ENCODE data around the gene MAGI1.

MAGI1 gene

DNA sequence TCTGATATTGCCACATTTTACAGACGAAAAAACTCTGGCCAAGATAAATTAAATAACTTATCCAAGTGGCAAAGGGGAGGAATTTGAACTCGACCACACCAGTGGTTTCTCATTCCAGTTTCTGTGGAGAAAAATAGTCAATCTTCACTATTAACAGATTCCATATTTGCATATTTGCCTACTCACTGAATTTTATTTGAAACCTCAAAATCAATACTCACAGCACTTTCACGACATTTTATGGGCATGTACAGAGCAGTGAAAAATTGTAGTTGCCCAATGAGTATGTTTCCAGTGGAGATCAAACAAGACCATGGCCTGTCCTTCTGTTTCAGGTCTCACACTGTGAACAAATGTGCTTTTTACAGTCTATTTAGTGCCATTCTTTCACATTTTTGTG, 374.3 kb downstream of the MAGI1 start:
- DNase-seq (ENCODE audit: extremely low spot score, insufficient read length, low read depth) (no peak), FAIRE-seq (no peak)

- FAIRE-seq (no peak), DNase-seq (ENCODE audit: extremely low spot score, insufficient read length, low read depth) (no peak)
Observed at GRCh38 chr3:65662095-65662494, 376.6 kb downstream of the MAGI1 start.

DNA sequence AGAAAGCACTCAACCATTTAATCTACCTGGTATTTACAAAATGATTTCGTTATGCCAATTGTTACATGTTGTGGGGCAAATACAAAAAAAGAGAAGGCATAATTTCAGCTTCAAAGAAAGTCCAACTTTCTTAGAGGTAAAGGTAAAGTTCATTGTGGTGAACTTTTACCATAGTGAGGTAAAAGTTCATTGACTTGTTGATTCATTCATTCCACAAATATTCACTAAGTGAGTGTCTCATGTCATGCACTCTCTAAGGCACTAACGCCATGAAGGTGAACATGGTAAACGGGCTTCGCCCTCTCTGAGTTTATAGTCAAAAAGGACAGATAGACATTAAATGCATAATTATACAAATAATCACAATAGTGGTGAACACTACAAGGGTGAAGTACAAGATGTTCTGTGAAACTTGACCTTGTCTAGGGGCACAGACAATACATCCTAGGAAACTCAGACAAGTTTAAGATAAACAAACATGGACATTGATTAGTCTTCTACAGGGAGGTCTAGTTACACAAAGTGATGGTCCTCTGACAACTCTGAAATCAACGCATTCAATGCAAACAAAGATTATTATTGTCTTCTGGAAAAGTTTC, 378.6 kb downstream of the MAGI1 start:
- FAIRE-seq (no peak), DNase-seq (ENCODE audit: extremely low spot score, insufficient read length, low read depth) (no peak)

- DNase-seq (ENCODE audit: extremely low spot score, insufficient read length, low read depth) (no peak), FAIRE-seq (no peak)
Observed at GRCh38 chr3:65659396-65659795, 379.3 kb downstream of the MAGI1 start.

DNA sequence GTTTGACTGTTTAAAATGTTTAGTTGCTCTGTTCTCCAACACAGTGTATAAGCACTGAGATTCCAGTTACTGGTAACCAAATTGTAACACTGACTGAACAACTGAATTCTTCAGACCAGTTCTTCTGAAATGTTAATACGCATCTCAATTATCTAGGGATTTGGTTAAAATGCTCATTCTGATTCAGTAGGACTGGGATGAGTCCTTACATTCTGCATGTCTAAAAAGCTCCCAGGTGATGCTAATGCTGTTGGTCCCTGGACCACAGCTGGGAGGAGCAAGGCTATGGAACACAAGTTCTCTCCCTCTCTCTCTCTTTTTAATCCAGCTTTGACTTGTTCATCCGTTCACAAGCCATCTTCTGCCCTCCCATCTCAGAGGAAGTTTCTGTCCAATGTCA, 380.3 kb downstream of the MAGI1 start:
- no peak for FAIRE-seq
- DNase-seq (ENCODE audit: extremely low spot score, insufficient read length, low read depth): no peak

GRCh38 chr3:65655061-65655460, 383.7 kb downstream of the MAGI1 start:
- DNase-seq (ENCODE audit: extremely low spot score, insufficient read length, low read depth) (no peak), FAIRE-seq (no peak)

GRCh38 chr3:65653731-65654130, 385.0 kb downstream of the MAGI1 start:
- DNase-seq (ENCODE audit: extremely low spot score, insufficient read length, low read depth) (no peak), FAIRE-seq (no peak)

GRCh38 chr3:65650247-65650646, 388.5 kb downstream of the MAGI1 start:
- FAIRE-seq (no peak), DNase-seq (ENCODE audit: extremely low spot score, insufficient read length, low read depth) (no peak)

GRCh38 chr3:65647369-65647768, 391.3 kb downstream of the MAGI1 start:
- FAIRE-seq (no peak), DNase-seq (ENCODE audit: extremely low spot score, insufficient read length, low read depth) (no peak)

GRCh38 chr3:65642883-65643282, 395.8 kb downstream of the MAGI1 start:
- FAIRE-seq (no peak), DNase-seq (ENCODE audit: extremely low spot score, insufficient read length, low read depth) (no peak)

GRCh38 chr3:65641777-65642176, 396.9 kb downstream of the MAGI1 start:
- DNase-seq (ENCODE audit: extremely low spot score, insufficient read length, low read depth): no peak
- FAIRE-seq: no peak

DNA sequence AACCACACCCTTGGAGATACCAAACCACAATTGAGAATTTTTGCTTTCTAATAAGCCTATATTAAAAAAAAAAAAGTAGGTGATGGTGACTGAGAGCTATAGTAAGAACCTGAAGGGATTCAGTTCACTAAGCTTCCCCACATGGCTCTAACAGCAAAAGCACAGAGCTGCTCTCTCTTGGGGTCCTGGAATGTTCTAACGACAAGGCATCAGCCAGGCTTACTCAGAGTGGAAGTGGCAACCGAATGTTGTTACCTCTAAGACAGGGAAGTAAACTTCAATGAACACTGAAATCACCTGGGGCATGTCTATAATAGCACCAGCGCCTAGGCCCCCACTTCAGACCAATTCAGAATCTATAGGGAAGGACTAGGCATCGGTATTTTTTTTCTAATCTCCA, 397.7 kb downstream of the MAGI1 start:
- FAIRE-seq: no peak

GRCh38 chr3:65639444-65639843, 399.3 kb downstream of the MAGI1 start:
- no peak for FAIRE-seq
- no peak for DNase-seq (ENCODE audit: extremely low spot score, insufficient read length, low read depth)

More for the DNA sequence above, 397.7 kb downstream of the MAGI1 start:
- no peak for DNase-seq (ENCODE audit: extremely low spot score, insufficient read length, low read depth)

GRCh38 chr3:65638301-65638700, 400.4 kb downstream of the MAGI1 start:
- DNase-seq (ENCODE audit: extremely low spot score, insufficient read length, low read depth): no peak
- FAIRE-seq: no peak

DNA sequence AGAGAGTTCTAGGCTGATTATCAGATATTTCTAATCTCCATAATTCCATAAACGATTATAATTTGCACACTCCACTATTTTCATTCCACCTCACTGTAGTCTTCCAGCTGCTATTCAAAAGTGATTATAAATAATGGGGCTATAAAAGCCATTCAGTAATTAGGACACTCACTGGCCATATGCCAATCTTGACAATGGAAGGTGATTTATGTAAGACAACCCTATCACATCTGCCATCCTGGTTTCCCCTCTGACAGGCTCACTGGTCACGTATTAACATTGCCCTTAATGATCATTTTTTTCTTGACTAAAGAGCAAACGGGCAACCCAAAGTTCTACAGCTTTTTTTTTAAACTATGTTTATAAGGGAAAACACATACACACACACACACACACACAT, 402.4 kb downstream of the MAGI1 start:
- DNase-seq (ENCODE audit: extremely low spot score, insufficient read length, low read depth) (no peak), FAIRE-seq (no peak)

DNA sequence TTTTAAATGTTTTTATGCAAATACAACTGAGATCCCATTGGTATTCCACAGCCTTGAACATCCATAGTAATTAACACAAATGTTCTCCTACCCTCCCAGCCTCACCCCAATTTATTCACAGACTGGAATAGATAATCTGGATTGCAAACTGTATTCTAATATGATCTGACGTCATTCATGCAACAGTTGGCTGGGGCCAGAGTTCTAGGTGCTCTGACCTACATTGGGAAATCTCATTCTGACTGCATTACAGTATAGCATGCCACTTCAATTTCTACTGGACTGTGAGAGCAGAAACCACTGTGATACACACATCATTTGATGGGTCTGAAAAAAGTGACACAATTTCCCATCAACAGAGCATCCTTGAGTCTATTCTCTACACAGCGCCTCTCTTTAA, 403.1 kb downstream of the MAGI1 start:
- no peak for DNase-seq (ENCODE audit: extremely low spot score, insufficient read length, low read depth)
- FAIRE-seq: no peak

- DNase-seq (ENCODE audit: extremely low spot score, insufficient read length, low read depth): no peak
- no peak for FAIRE-seq
Observed at GRCh38 chr3:65633018-65633638, 405.6 kb downstream of the MAGI1 start.

- DNase-seq (ENCODE audit: extremely low spot score, insufficient read length, low read depth) (no peak), FAIRE-seq (no peak)
Observed at GRCh38 chr3:65632414-65632813, 406.3 kb downstream of the MAGI1 start.

DNA sequence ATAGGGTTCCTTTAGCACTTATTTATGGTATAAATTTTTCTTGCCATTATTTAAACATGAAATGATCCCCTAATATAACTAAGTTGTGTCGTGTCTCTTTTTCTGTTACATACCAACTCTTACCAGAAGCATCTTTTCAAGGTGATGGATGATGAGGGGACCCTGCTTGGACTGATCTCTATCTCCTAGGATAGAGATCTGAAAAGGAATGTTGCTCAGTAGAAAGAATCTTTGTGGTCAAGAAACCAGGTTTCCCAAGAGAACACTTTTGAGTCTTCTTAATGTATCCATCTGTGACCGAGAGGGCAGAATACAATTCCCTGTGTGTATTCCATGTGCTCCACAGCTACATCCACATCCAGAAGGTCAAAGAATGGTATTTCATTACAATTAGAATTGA, 409.7 kb downstream of the MAGI1 start:
- FAIRE-seq (no peak), DNase-seq (ENCODE audit: extremely low spot score, insufficient read length, low read depth) (no peak)

DNA sequence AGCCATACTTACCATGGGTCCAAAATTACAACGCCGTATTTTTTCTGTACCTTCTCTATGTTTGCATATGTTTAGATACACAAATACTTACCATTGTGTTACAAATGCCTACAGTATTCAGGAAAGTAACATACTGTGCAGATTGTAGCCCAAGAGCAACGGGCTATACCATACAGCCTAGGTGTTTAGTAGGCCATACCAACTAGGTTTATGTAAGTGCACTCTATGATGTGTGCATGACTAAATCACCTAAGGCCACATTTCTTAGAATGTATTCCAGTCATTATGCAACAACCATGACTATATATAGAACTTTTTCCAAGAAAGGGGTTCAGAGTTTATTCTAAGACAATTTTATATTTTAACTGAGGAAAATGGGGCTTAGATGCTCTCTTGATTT, 411.7 kb downstream of the MAGI1 start:
- no peak for DNase-seq (ENCODE audit: extremely low spot score, insufficient read length, low read depth)
- FAIRE-seq: no peak

DNA sequence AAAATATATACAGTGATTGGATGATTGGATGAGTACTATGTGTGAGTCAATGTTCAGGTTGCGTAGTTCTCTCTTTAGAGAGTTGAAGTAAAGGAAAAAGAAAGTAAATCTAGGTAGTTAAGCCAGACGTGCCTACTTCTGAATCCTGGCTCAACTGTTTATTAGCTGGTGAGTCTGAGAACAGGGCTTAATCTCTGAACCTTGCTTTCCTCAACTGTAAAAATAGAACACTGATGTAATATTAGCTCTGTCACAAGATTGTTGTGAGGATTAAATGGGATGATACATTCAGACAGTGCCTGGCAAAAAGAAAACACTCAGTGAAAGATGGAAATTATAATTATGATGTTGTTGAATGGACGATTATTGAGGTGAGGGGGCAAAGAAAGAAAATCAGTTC, 413.4 kb downstream of the MAGI1 start:
- DNase-seq (ENCODE audit: extremely low spot score, insufficient read length, low read depth): no peak
- FAIRE-seq: no peak

DNA sequence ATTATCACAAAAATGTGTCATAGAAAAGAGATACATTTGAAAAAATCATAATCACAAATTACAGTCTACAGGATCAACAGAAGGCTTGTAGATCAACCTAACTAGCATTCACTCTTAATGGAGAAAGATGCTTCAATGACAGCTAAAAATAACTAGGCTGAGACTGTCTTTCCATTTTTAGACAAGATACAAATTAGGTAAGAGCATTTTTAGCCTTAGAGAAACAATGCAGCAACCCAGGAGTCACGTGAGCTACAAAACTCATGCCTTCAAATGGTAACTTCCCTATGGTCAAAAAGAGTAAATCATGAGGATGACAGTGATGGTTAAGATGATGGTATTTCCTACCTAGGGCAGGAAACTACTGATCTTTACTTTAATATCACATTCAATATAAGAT, 415.4 kb downstream of the MAGI1 start:
- no peak for FAIRE-seq
- no peak for DNase-seq (ENCODE audit: extremely low spot score, insufficient read length, low read depth)
